ENCODE data around the gene ZNF524. TPM values are rescaled to one million over a fixed set of nuclear protein-coding genes. Genes with fewer than 3 reads are reported as not detected.

The ZNF524 gene
- total and polyA plus RNA-seq, 10 of the 15 experiments (the other 5 are each of a cell fraction or from before 2014, with no cell fraction given): 0.47 to 18.6 (median 12.4) TPM; not detected in 1

DNA sequence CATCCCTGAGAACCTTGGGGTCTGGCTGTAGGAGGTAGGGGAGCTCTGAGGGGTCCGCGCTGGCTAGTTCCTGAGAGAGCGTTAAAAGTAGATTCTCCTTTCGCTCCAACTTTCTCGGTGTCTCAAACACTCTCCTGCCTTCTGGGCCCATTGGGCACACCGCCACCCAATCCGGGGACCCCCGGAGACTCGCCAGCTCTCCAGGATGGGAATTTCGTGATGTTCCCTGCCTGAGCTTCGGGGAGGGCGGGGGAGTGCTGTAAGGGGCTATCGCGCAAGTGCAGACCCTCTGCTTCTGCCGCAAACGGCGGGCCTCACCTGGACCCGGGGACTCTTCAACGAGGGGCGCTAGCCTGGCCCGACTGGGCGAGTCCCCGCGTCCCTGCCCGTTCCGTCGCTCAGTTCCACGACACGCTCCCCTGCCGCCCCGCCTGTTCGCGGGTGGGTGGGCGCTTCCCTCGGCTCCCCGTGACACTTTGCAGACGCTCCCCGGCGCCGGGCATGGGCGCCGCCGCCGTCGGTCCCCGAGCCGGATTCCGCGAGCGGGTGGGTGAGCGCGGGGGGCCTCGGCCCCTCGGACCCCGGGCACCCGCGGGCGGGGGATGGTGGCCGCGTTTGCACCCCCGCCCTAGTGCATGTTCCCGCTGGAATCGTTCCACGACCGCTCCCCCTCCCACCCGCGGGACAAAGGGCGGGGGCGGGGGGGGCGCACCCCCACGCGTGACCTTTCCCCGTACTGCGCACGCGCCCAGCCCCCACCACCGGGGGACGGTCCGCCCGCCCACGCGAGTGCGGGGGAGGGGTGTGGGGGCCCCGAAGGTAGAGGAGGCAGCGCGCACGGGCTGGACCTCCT is 47.9 kb downstream of the ZNF524 start, which contains the start of gene CCDC106 (continued):
- TF ChIP-seq, protein P1, sequence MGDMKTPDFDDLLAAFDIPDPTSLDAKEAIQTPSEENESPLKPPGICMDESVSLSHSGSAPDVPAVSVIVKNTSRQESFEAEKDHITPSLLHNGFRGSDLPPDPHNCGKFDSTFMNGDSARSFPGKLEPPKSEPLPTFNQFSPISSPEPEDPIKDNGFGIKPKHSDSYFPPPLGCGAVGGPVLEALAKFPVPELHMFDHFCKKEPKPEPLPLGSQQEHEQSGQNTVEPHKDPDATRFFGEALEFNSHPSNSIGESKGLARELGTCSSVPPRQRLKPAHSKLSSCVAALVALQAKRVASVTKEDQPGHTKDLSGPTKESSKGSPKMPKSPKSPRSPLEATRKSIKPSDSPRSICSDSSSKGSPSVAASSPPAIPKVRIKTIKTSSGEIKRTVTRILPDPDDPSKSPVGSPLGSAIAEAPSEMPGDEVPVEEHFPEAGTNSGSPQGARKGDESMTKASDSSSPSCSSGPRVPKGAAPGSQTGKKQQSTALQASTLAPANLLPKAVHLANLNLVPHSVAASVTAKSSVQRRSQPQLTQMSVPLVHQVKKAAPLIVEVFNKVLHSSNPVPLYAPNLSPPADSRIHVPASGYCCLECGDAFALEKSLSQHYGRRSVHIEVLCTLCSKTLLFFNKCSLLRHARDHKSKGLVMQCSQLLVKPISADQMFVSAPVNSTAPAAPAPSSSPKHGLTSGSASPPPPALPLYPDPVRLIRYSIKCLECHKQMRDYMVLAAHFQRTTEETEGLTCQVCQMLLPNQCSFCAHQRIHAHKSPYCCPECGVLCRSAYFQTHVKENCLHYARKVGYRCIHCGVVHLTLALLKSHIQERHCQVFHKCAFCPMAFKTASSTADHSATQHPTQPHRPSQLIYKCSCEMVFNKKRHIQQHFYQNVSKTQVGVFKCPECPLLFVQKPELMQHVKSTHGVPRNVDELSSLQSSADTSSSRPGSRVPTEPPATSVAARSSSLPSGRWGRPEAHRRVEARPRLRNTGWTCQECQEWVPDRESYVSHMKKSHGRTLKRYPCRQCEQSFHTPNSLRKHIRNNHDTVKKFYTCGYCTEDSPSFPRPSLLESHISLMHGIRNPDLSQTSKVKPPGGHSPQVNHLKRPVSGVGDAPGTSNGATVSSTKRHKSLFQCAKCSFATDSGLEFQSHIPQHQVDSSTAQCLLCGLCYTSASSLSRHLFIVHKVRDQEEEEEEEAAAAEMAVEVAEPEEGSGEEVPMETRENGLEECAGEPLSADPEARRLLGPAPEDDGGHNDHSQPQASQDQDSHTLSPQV (IDR thresholded peaks at IDR 0.05): no peak
- TF ChIP-seq KAT2A (conservative IDR thresholded peaks at IDR 0.05; ENCODE audit: control insufficient read depth, low read depth, low read length): no peak
- TF ChIP-seq, protein P2, sequence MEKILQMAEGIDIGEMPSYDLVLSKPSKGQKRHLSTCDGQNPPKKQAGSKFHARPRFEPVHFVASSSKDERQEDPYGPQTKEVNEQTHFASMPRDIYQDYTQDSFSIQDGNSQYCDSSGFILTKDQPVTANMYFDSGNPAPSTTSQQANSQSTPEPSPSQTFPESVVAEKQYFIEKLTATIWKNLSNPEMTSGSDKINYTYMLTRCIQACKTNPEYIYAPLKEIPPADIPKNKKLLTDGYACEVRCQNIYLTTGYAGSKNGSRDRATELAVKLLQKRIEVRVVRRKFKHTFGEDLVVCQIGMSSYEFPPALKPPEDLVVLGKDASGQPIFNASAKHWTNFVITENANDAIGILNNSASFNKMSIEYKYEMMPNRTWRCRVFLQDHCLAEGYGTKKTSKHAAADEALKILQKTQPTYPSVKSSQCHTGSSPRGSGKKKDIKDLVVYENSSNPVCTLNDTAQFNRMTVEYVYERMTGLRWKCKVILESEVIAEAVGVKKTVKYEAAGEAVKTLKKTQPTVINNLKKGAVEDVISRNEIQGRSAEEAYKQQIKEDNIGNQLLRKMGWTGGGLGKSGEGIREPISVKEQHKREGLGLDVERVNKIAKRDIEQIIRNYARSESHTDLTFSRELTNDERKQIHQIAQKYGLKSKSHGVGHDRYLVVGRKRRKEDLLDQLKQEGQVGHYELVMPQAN (conservative IDR thresholded peaks at IDR 0.05): peak; percentile 72
- peak; percentile 35; the same call in 1 of the 3 replicates for TF ChIP-seq POU2F2 (IDR thresholded peaks at IDR 0.05; ENCODE audit: borderline replicate concordance, low read depth, low read length)
- no peak for TF ChIP-seq NFYB (IDR thresholded peaks at IDR 0.05; ENCODE audit: insufficient read depth, low read depth, low read length)
- TF ChIP-seq, protein P3, sequence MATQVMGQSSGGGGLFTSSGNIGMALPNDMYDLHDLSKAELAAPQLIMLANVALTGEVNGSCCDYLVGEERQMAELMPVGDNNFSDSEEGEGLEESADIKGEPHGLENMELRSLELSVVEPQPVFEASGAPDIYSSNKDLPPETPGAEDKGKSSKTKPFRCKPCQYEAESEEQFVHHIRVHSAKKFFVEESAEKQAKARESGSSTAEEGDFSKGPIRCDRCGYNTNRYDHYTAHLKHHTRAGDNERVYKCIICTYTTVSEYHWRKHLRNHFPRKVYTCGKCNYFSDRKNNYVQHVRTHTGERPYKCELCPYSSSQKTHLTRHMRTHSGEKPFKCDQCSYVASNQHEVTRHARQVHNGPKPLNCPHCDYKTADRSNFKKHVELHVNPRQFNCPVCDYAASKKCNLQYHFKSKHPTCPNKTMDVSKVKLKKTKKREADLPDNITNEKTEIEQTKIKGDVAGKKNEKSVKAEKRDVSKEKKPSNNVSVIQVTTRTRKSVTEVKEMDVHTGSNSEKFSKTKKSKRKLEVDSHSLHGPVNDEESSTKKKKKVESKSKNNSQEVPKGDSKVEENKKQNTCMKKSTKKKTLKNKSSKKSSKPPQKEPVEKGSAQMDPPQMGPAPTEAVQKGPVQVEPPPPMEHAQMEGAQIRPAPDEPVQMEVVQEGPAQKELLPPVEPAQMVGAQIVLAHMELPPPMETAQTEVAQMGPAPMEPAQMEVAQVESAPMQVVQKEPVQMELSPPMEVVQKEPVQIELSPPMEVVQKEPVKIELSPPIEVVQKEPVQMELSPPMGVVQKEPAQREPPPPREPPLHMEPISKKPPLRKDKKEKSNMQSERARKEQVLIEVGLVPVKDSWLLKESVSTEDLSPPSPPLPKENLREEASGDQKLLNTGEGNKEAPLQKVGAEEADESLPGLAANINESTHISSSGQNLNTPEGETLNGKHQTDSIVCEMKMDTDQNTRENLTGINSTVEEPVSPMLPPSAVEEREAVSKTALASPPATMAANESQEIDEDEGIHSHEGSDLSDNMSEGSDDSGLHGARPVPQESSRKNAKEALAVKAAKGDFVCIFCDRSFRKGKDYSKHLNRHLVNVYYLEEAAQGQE (IDR thresholded peaks at IDR 0.05; ENCODE audit: low read depth, low read length): no peak
- no peak for TF ChIP-seq ZNF24 (IDR thresholded peaks at IDR 0.05)
- TF ChIP-seq YBX1 (IDR thresholded peaks at IDR 0.05): no peak
- TF ChIP-seq MTA2 (IDR thresholded peaks at IDR 0.05; ENCODE audit: low read depth): no peak
- no peak for TF ChIP-seq CTCF (IDR thresholded peaks at IDR 0.05 in 2 of 3, conservative IDR thresholded peaks at IDR 0.05 in 1 of 3; ENCODE audit: control insufficient read depth in 2 of 3, extremely low read depth in 1 of 3, insufficient read depth in 1 of 3, low read depth in 3 of 3, low read length in 3 of 3)
- no peak for TF ChIP-seq SRF (IDR thresholded peaks at IDR 0.05; ENCODE audit: low read depth in 2 of 2, low read length in 2 of 2)
- peak; percentile 27; the same call in 1 of the 2 replicates for TF ChIP-seq MAX (IDR thresholded peaks at IDR 0.05; ENCODE audit: low read depth, low read length)
- no peak for TF ChIP-seq ZSCAN29 (IDR thresholded peaks at IDR 0.05)
- TF ChIP-seq WRNIP1 (IDR thresholded peaks at IDR 0.05; ENCODE audit: borderline replicate concordance, low read depth, low read length): no peak
- no peak for TF ChIP-seq ZNF622 (IDR thresholded peaks at IDR 0.05)
- TF ChIP-seq JUNB (IDR thresholded peaks at IDR 0.05): peak; percentile 100
- no peak; the same call in 1 of the 2 replicates for TF ChIP-seq POLR2AphosphoS5 (IDR thresholded peaks at IDR 0.05; ENCODE audit: low read length)

Measured in GM12878 (cell line).